Right lobe of liver (tissue), 6 donors: ENCODE measurements around the gene TENM4. TPM values are rescaled to one million over a fixed set of nuclear protein-coding genes. Genes with fewer than 3 reads are reported as not detected.

Experiments used
- ATAC-seq, 4 donors: fragments of 200-7000 bp; cut with Tn5 transposase; one replicate each; pipeline ENCODE4 v1.9.1; 2020; ENCODE audit warnings: mild to moderate bottlenecking in 4 of 4, moderate library complexity in 4 of 4
- DNase-seq, 3 donors: peaks; one replicate each; pipeline ENCODE4 v3.0.0-alpha.2; 2020
- H3K27ac ChIP-seq, 3 donors: fragments of 200-600 bp; one replicate each; pipeline ENCODE4 v1.8.0; 2022
- H3K27me3 ChIP-seq, 2 donors: fragments of 200-600 bp; one replicate each; pipeline ENCODE4 v1.8.0; 2022
- H3K36me3 ChIP-seq, 4 donors: fragments of 200-600 bp; sonication (generic) in 1 of 4; one replicate each; pipeline versions ENCODE4 v1.5.1 to v1.8.0; 2017 to 2022; ENCODE audit warnings: control low read depth in 1 of 4
- H3K4me1 ChIP-seq, 4 donors: fragments of 200-600 bp; sonication (generic) in 1 of 4; one replicate each; pipeline versions ENCODE4 v1.5.1 to v1.8.0; 2017 to 2022; ENCODE audit warnings: control low read depth in 1 of 4
- H3K4me3 ChIP-seq, 3 donors: fragments of 200-600 bp; one replicate each; pipeline ENCODE4 v1.8.0; 2022
- H3K9me3 ChIP-seq, 4 donors: fragments of 200-600 bp; sonication (generic) in 1 of 4; one replicate each; pipeline versions ENCODE4 v1.5.1 to v1.8.0; 2017 to 2022; ENCODE audit warnings: control low read depth in 1 of 4
- CTCF ChIP-seq, 4 donors: fragments of 200-600 bp in 3 of 4; fragments of 450-650 bp in 1 of 4; IDR thresholded peaks; one replicate each; pipeline versions ENCODE4 v1.5.1 to v1.8.0; 2016 to 2022; ENCODE audit warnings: antibody characterized with exemption in 4 of 4, mild to moderate bottlenecking in 2 of 4
- POLR2A ChIP-seq: fragments of 450-650 bp; IDR thresholded peaks from one replicate; pipeline ENCODE4 v1.6.1; 2017; ENCODE audit warnings: antibody characterized with exemption, mild to moderate bottlenecking
- WGBS: methylation state at CpG from one replicate; pipeline ENCODE4 v1.1.6; 2018; ENCODE audit warnings: low coverage, low lambda C conversion rate; ENCODE audit not compliant: insufficient coverage; ENCODE audit errors: missing lambda C conversion rate; 5-methylcytosine and 5-hydroxymethylcytosine counted together
- intact Hi-C, 2 donors: fragments of 100-400 bp; cut with DNase I; formaldehyde crosslinking; loops; one replicate each; pipeline versions ENCODE4 v1.11.2 to v1.14.1; 2022
- total RNA-seq, 6 experiments: library from RNA; depleted of rRNA in 2 of 6; stranded (reverse); fragments of >200 nt in 2 of 6; fragmentation: NEBNext Ultra II Directional in 3 of 6; extraction: Animal tissue kit (Norgen Biotek cat#: 25700) in 3 of 6; gene quantifications; one replicate each; pipeline versions ENCODE4 v1.1.0 to v1.2.4, GENCODE V29; 2016 to 2023
- donor health status: DM: no; HTN: yes; CAD: no.
- donor health status: DM: no; HTN: no; CAD: no.
- donor health status: DM: no; HTN: no; CAD: no.
- donor health status: DM: no; HTN: yes; CAD: no.
- donor health status: DM: no; HTN: yes; CAD: no.

Gene TENM4
- total RNA-seq, 6 experiments from 2014 or later = 0.04 to 0.58 (median 0.14) TPM; not detected in 2

- no peak overlapping the region for H3K27ac ChIP-seq
- no peak for TF ChIP-seq POLR2A
- TF ChIP-seq CTCF (IDR thresholded peaks at IDR 0.05) = no peak
- no peaks in the 10 kb centered on the region for H3K4me1 ChIP-seq
- no peak overlapping the region for H3K4me3 ChIP-seq
- no peaks in the 10 kb centered on the region for H3K27me3 ChIP-seq
- no peak for DNase-seq
- intact Hi-C loops = no loop called here
- H3K36me3 ChIP-seq = no peaks in the 10 kb centered on the region
- ATAC-seq = no peak
- WGBS = 60% methylated on average over 3 of the region's 3 CpGs
- H3K9me3 ChIP-seq = no peaks in the 10 kb centered on the region
Observed at GRCh38 chr11:79242616-79243015, 198.2 kb downstream of the TENM4 start.

GRCh38 chr11:79241852-79242241, 199.0 kb downstream of the TENM4 start:
- ATAC-seq (no peak), DNase-seq (no peak)
- WGBS = 54% methylated on average over 7 of the region's 7 CpGs
- no peak for TF ChIP-seq CTCF (IDR thresholded peaks at IDR 0.05)
- no peak for TF ChIP-seq POLR2A
- Histone ChIP-seq H3K4me1 (no peaks in the 10 kb centered on the region), H3K4me3 (no peak overlapping the region), H3K36me3 (no peaks in the 10 kb centered on the region), H3K9me3 (no peaks in the 10 kb centered on the region), H3K27me3 (no peaks in the 10 kb centered on the region), H3K27ac (no peak overlapping the region)
- intact Hi-C loops = no loop called here

- TF ChIP-seq CTCF (IDR thresholded peaks at IDR 0.05) = no peak
- no peak for TF ChIP-seq POLR2A
- Histone ChIP-seq H3K27me3 (no peaks in the 10 kb centered on the region), H3K36me3 (no peaks in the 10 kb centered on the region), H3K27ac (no peak overlapping the region), H3K4me3 (no peak overlapping the region), H3K4me1 (no peaks in the 10 kb centered on the region), H3K9me3 (no peaks in the 10 kb centered on the region)
- ATAC-seq = no peak
- intact Hi-C loops = no loop called here
- no peak for DNase-seq
- 61% methylated on average over 5 of the region's 7 CpGs for WGBS
Observed at GRCh38 chr11:79241205-79241851, 199.5 kb downstream of the TENM4 start.

GRCh38 chr11:79237703-79238102, 203.1 kb downstream of the TENM4 start:
- intact Hi-C loops = no loop called here
- no peak for DNase-seq
- Histone ChIP-seq H3K27ac (no peak overlapping the region), H3K4me1 (no peaks in the 10 kb centered on the region), H3K36me3 (no peaks in the 10 kb centered on the region), H3K9me3 (no peaks in the 10 kb centered on the region), H3K27me3 (no peaks in the 10 kb centered on the region), H3K4me3 (no peak overlapping the region)
- TF ChIP-seq POLR2A = no peak
- no peak for TF ChIP-seq CTCF (IDR thresholded peaks at IDR 0.05)
- peak in 1 of 4 donors; percentile 15 for ATAC-seq
- WGBS = 34% methylated on average over 6 of the region's 6 CpGs
